Esophagus muscularis mucosa (tissue), 4 donors: Measurements from ENCODE around the gene UPF2.

Source experiments
- EP300 ChIP-seq: sonication (generic); formaldehyde crosslinking; IDR thresholded peaks from one replicate; pipeline ENCODE4 v1.6.1; 2017; ENCODE audit warnings: antibody characterized with exemption
- POLR2A ChIP-seq: fragments of 450-650 bp; IDR thresholded peaks from one replicate; pipeline ENCODE4 v1.6.1; 2017; ENCODE audit warnings: antibody characterized with exemption, moderate library complexity, mild to moderate bottlenecking, low read depth
- TF ChIP-seq, protein P1 (sequence below), 3 experiments: fragments of 200-600 bp in 2 of 3; fragments of 450-650 bp in 1 of 3; sonication (generic) in 2 of 3; IDR thresholded peaks; one replicate each; pipeline ENCODE4 v1.5.1; 2017 to 2019; ENCODE audit warnings: antibody characterized with exemption in 3 of 3, mild to moderate bottlenecking in 2 of 3, moderate library complexity in 1 of 3

GRCh38 chr10:11870461-11870780 is 172.2 kb downstream of the UPF2 start:
- TF ChIP-seq, protein P1, sequence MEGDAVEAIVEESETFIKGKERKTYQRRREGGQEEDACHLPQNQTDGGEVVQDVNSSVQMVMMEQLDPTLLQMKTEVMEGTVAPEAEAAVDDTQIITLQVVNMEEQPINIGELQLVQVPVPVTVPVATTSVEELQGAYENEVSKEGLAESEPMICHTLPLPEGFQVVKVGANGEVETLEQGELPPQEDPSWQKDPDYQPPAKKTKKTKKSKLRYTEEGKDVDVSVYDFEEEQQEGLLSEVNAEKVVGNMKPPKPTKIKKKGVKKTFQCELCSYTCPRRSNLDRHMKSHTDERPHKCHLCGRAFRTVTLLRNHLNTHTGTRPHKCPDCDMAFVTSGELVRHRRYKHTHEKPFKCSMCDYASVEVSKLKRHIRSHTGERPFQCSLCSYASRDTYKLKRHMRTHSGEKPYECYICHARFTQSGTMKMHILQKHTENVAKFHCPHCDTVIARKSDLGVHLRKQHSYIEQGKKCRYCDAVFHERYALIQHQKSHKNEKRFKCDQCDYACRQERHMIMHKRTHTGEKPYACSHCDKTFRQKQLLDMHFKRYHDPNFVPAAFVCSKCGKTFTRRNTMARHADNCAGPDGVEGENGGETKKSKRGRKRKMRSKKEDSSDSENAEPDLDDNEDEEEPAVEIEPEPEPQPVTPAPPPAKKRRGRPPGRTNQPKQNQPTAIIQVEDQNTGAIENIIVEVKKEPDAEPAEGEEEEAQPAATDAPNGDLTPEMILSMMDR (IDR thresholded peaks at IDR 0.05): no peak
- TF ChIP-seq EP300 (no peak), POLR2A (no peak)
